A673 (cell line): ENCODE results near the gene LRRC4C. TPM values are rescaled to one million over a fixed set of nuclear protein-coding genes. Genes with fewer than 3 reads are reported as not detected.

Experiments
- BruUV-seq: library from RNA; stranded (reverse); fragments of 400-500 nt; replicated peaks from 2 replicates; lab custom pipeline; 2021; lab: Mats Ljungman, UMichigan
- CTCF ChIA-PET: fragments of 300-600 bp; sonication (Branson Sonifier 250); formaldehyde crosslinking; loops from one replicate; lab custom pipeline; 2022; ENCODE audit warnings: antibody characterized with exemption; lab: Charles Lee
- POLR2A ChIA-PET: fragments of 300-600 bp; sonication (Branson Sonifier 250); formaldehyde crosslinking; loops from one replicate; lab custom pipeline; 2022; ENCODE audit warnings: antibody characterized with exemption; ENCODE audit not compliant: low non-redundant PET; lab: Charles Lee
- DNase-seq: peaks from one replicate; pipeline ENCODE4 v3.0.0-alpha.2; 2015; ENCODE audit warnings: low spot score
- H3K27ac ChIP-seq: fragments of 200-600 bp; sonication (generic); 2 replicates; pipeline ENCODE4 v1.5.1; 2016; ENCODE audit warnings: mixed run types, low read depth, mild to moderate bottlenecking, mixed read lengths, antibody characterized with exemption, low read length; ENCODE audit not compliant: poor library complexity, severe bottlenecking
- H3K27me3 ChIP-seq: fragments of 200-600 bp; sonication (generic); replicated peaks from 2 replicates; pipeline ENCODE4 v1.6.1; 2017; ENCODE audit warnings: mixed run types, low read depth, mild to moderate bottlenecking, mixed read lengths, antibody characterized with exemption, low read length; ENCODE audit not compliant: insufficient read depth, poor library complexity
- H3K36me3 ChIP-seq: fragments of 200-600 bp; sonication (generic); 2 replicates; pipeline ENCODE4 v1.6.1; 2016; ENCODE audit warnings: mixed run types, mild to moderate bottlenecking, mixed read lengths, antibody characterized with exemption, low read length; ENCODE audit not compliant: insufficient read depth, poor library complexity, severe bottlenecking
- H3K4me1 ChIP-seq: fragments of 200-600 bp; sonication (generic); 2 replicates; pipeline ENCODE4 v1.6.1; 2017; ENCODE audit warnings: mixed run types, mild to moderate bottlenecking, mixed read lengths, antibody characterized with exemption, low read length; ENCODE audit not compliant: insufficient read depth, poor library complexity, severe bottlenecking
- H3K4me3 ChIP-seq: fragments of 200-600 bp; sonication (generic); 2 replicates; pipeline ENCODE4 v1.5.1; 2016; ENCODE audit warnings: low read depth, mixed run types, mild to moderate bottlenecking, mixed read lengths, low read length; ENCODE audit not compliant: poor library complexity, severe bottlenecking
- H3K9me3 ChIP-seq: fragments of 200-600 bp; sonication (generic); 2 replicates; pipeline ENCODE4 v1.6.1; 2016; ENCODE audit warnings: mixed run types, low read depth, mild to moderate bottlenecking, mixed read lengths, antibody characterized with exemption, low read length; ENCODE audit not compliant: poor library complexity, severe bottlenecking
- CTCF ChIP-seq: fragments of 300-800, 200-600 bp; sonication (generic); conservative IDR thresholded peaks from 2 replicates; pipeline ENCODE4 v1.5.1; 2017; ENCODE audit warnings: low read depth, mild to moderate bottlenecking, antibody characterized with exemption, low read length, moderate library complexity, mixed read lengths
- EZH2 ChIP-seq: fragments of 200-600 bp; sonication (generic); IDR thresholded peaks from 2 replicates; pipeline ENCODE4 v1.6.1; 2017; ENCODE audit warnings: borderline replicate concordance, low read depth, mild to moderate bottlenecking, mixed read lengths, antibody characterized with exemption, low read length; ENCODE audit not compliant: poor library complexity, severe bottlenecking
- intact Hi-C: fragments of 100-400 bp; cut with micrococcal nuclease; formaldehyde crosslinking; loops from one replicate; pipeline ENCODE4 v1.10.0; 2022; ENCODE audit not compliant: unreplicated experiment
- total RNA-seq: library from RNA; stranded (reverse); gene quantifications from 2 replicates; pipeline ENCODE4 v1.2.3, GENCODE V29; 2021

LRRC4C gene
- total RNA-seq, 1 experiment from 2014 or later, result 38.3 TPM

GRCh38 chr11:41018224-41018623, 441.2 kb downstream of the LRRC4C start:
- Histone ChIP-seq H3K27me3 (no peaks in the 10 kb centered on the region), H3K9me3 (no peaks in the 10 kb centered on the region), H3K4me1 (no peaks in the 10 kb centered on the region), H3K36me3 (no peaks in the 10 kb centered on the region), H3K4me3 (no peak overlapping the region), H3K27ac (no peak overlapping the region)
- TF ChIP-seq CTCF, result no peak
- no peak for TF ChIP-seq EZH2
- ChIA-PET POLR2A (no interaction called here), CTCF (no interaction called here)
- intact Hi-C loops, result no loop called here
- BruUV-seq, result no TSS peak
- no peak for DNase-seq

- no peaks in the 10 kb centered on the region for H3K36me3 ChIP-seq
- intact Hi-C loops, result no loop called here
- ChIA-PET CTCF (no interaction called here), POLR2A (no interaction called here)
- no peak for TF ChIP-seq CTCF
- no peak for TF ChIP-seq EZH2
- H3K4me3 ChIP-seq, result no peak overlapping the region
- BruUV-seq, result no TSS peak
- H3K27me3 ChIP-seq, result no peaks in the 10 kb centered on the region
- no peaks in the 10 kb centered on the region for H3K9me3 ChIP-seq
- no peaks in the 10 kb centered on the region for H3K4me1 ChIP-seq
- DNase-seq, result no peak
- H3K27ac ChIP-seq, result no peak overlapping the region
Observed at GRCh38 chr11:41010361-41011050, 448.9 kb downstream of the LRRC4C start.

GRCh38 chr11:41005986-41006385, 453.5 kb downstream of the LRRC4C start:
- POLR2A ChIA-PET, result no interaction called here
- CTCF ChIA-PET, result no interaction called here
- Histone ChIP-seq H3K9me3 (no peaks in the 10 kb centered on the region), H3K4me1 (no peaks in the 10 kb centered on the region), H3K27ac (no peak overlapping the region), H3K27me3 (no peaks in the 10 kb centered on the region), H3K4me3 (no peak overlapping the region), H3K36me3 (no peaks in the 10 kb centered on the region)
- no peak for DNase-seq
- intact Hi-C loops, result no loop called here
- TF ChIP-seq EZH2, result no peak
- no peak for TF ChIP-seq CTCF
- BruUV-seq, result no TSS peak
